ENCODE measurements around the gene GABARAP. TPM values are rescaled to one million over a fixed set of nuclear protein-coding genes. Genes with fewer than 3 reads are reported as not detected.

GABARAP gene
- total and polyA plus RNA-seq, 2 experiments from 2014 or later: 355 to 847 TPM

DNA sequence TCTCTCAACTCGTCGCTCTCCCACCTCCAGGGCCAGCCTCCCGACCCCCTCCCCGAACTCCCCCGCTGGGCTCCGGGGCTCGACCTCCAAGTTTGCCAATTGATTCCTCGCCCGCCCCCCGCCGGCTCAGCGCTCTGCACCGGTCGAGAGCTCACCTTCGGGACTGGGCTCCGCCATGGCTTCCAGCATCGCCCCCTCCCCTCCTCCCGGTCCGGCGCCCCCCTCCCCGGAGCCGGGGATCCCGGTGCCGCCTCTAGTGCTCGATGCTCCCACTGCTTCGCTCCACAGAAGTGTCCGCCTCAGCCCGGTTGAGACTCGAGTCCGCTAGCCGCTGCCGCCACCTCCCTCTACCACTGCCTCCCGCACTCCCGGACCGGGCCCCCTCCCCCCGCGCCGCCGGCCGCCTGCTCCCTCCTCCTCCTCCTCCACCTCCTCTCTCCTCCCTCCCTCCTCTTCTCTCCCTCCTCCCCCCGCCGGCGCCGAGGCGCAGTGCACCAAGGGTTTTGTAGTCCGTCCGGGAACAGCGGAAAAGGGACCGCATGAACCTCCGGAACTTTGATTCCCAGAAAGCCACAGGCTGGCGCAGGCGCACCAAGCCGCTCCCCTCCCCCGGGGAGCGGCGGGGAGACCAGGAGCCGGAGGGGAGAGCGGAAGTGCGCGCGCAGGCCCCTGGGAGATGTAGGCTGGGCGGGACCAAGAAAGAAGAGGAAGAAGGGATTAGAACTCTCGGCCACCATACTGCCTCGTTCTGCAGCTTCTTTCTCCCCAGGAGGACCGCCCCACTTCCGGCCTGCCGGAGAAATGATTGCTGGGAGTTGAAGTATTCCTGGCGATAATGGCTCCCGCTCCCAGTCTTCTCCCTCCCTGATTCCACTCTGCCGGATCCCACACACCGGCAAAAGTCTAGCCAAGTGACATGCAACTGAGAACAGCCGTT is 2.9 kb downstream of the GABARAP start, which contains the start of gene PHF23:
Gene PHF23 (minus strand): TSS at position 367 of the 937 bp plus-strand sequence. CDS start 178 bp downstream, at position 189.
- WGBS, 2 experiments (ENCODE audit: low coverage in 1 of 2, low lambda C conversion rate in 2 of 2, missing lambda C conversion rate in 2 of 2): 0 to 2% methylated on average over 40 to 69 of the region's 72 CpGs
- Histone ChIP-seq H3K27me3 (replicated peaks; ENCODE audit: insufficient read depth) (no peaks in the 10 kb centered on the region), H4K20me1 (ENCODE audit: insufficient read depth) (no peaks in the 10 kb centered on the region), H3K36me3 (ENCODE audit: low read depth) (peaks cover 17% of the 10 kb centered on the region), H3K9me3 (ENCODE audit: low read depth) (no peaks in the 10 kb centered on the region), H3K4me3 (peak within 1 kb of the TSS; percentile 99), H3K9ac (peak within 1 kb of the TSS; percentile 99), H3K79me2 (ENCODE audit: insufficient read depth) (peaks cover 71% of the 10 kb centered on the region), H3F3A (ENCODE audit: insufficient read depth) (peaks cover 55% of the 10 kb centered on the region), H3K4me1 (ENCODE audit: insufficient read depth) (peaks cover 32% of the 10 kb centered on the region), H3K9me2 (ENCODE audit: insufficient read depth) (no peaks in the 10 kb centered on the region), H3K27ac (peak within 1 kb of the TSS; percentile 99), H2AFZ (0 out of 2 replicates have a peak within 1 kb of the TSS, but pooled peaks have one; percentile 17), H3K4me2 (ENCODE audit: unreplicated experiment) (peak within 1 kb of the TSS; percentile 100)
- DNase-seq: peak; percentile 100
- TF ChIP-seq EZH2phosphoT487 (IDR thresholded peaks at IDR 0.05; ENCODE audit: insufficient read depth, low read depth) (no peak), EZH2 (IDR thresholded peaks at IDR 0.05; ENCODE audit: insufficient read depth, poor library complexity, severe bottlenecking) (no peak)
- in situ Hi-C loops (cut with MboI): no loop called here

- 1% methylated on average over 23 to 39 of the region's 39 CpGs for WGBS, 2 experiments (ENCODE audit: low coverage in 1 of 2, low lambda C conversion rate in 2 of 2, missing lambda C conversion rate in 2 of 2)
- peaks cover 32% of the 10 kb centered on the region for H3K4me1 ChIP-seq (ENCODE audit: insufficient read depth)
- in situ Hi-C loops (cut with MboI): no loop called here
- 0 out of 2 replicates have a peak overlapping the region, but pooled peaks have one; percentile 17 for H2AFZ ChIP-seq
- peaks cover 54% of the 10 kb centered on the region for H3F3A ChIP-seq (ENCODE audit: insufficient read depth)
- peak overlapping the region; percentile 96 for H3K9ac ChIP-seq
- peak overlapping the region; percentile 99 for H3K4me3 ChIP-seq
- TF ChIP-seq EZH2phosphoT487 (IDR thresholded peaks at IDR 0.05; ENCODE audit: insufficient read depth, low read depth) (no peak), EZH2 (IDR thresholded peaks at IDR 0.05; ENCODE audit: insufficient read depth, poor library complexity, severe bottlenecking) (no peak)
- H3K9me2 ChIP-seq (ENCODE audit: insufficient read depth): no peaks in the 10 kb centered on the region
- DNase-seq: peak; percentile 56
- H3K27me3 ChIP-seq (replicated peaks; ENCODE audit: insufficient read depth): no peaks in the 10 kb centered on the region
- peak overlapping the region; percentile 82 for H3K4me2 ChIP-seq (ENCODE audit: unreplicated experiment)
- H4K20me1 ChIP-seq (ENCODE audit: insufficient read depth): no peaks in the 10 kb centered on the region
- no peaks in the 10 kb centered on the region for H3K9me3 ChIP-seq (ENCODE audit: low read depth)
- H3K27ac ChIP-seq: peak overlapping the region; percentile 77
- peaks cover 14% of the 10 kb centered on the region; the same call in 1 of the 2 replicates for H3K36me3 ChIP-seq (ENCODE audit: low read depth)
- H3K79me2 ChIP-seq (ENCODE audit: insufficient read depth): peaks cover 70% of the 10 kb centered on the region
Measured at GRCh38 chr17:7238420-7239090, 3.7 kb downstream of the GABARAP start.

- Histone ChIP-seq H3K36me3 (ENCODE audit: low read depth) (peaks cover 14% of the 10 kb centered on the region; the same call in 1 of the 2 replicates), H3F3A (ENCODE audit: insufficient read depth) (peaks cover 52% of the 10 kb centered on the region), H2AFZ (no peak overlapping the region), H3K27ac (peak overlapping the region; percentile 77), H3K27me3 (replicated peaks; ENCODE audit: insufficient read depth) (no peaks in the 10 kb centered on the region), H4K20me1 (ENCODE audit: insufficient read depth) (no peaks in the 10 kb centered on the region), H3K4me2 (ENCODE audit: unreplicated experiment) (peak overlapping the region; percentile 44), H3K4me3 (peak overlapping the region; percentile 99), H3K4me1 (ENCODE audit: insufficient read depth) (peaks cover 29% of the 10 kb centered on the region), H3K9me2 (ENCODE audit: insufficient read depth) (no peaks in the 10 kb centered on the region), H3K9ac (peak overlapping the region; percentile 96), H3K79me2 (ENCODE audit: insufficient read depth) (peaks cover 77% of the 10 kb centered on the region), H3K9me3 (ENCODE audit: low read depth) (no peaks in the 10 kb centered on the region)
- in situ Hi-C loops (cut with MboI): no loop called here
- TF ChIP-seq EZH2 (IDR thresholded peaks at IDR 0.05; ENCODE audit: insufficient read depth, poor library complexity, severe bottlenecking) (no peak), EZH2phosphoT487 (IDR thresholded peaks at IDR 0.05; ENCODE audit: insufficient read depth, low read depth) (no peak)
- peak; percentile 77 for DNase-seq
- 2% methylated on average over 13 to 72 of the region's 73 CpGs for WGBS, 2 experiments (ENCODE audit: low coverage in 1 of 2, low lambda C conversion rate in 2 of 2, missing lambda C conversion rate in 2 of 2)
Measured at GRCh38 chr17:7237761-7238419, 4.4 kb downstream of the GABARAP start.
